SK-N-MC (cell line): ENCODE data around the gene SSBP2.

ENCODE experiments used
- EZH2 ChIP-seq: fragments of 200-600 bp; sonication (generic); IDR thresholded peaks from one replicate; pipeline ENCODE4 v1.6.1; 2017; ENCODE audit warnings: antibody characterized with exemption
- POLR2AphosphoS5 ChIP-seq: IDR thresholded peaks from 2 replicates; pipeline ENCODE4 v1.6.1; 2012; ENCODE audit warnings: mild to moderate bottlenecking, low read depth, low read length, borderline replicate concordance

DNA sequence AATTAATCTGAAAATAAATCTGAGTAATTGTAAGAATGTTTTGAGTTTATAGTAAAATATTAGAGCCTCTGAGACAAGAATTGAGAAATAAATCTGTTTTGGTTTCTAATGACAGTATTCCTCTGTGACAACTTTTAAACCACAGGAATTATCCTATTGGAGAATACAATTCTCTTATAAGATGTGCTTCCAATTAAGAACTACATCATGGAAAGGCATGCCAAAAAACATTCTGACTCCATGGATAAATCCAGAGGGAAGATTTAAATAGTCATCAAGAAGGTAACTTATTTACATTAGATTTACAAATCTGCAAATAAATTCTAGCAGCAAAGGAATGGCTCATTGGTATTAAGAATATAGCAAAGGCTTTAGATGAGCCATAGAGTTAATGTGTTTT, 178.7 kb downstream of the SSBP2 start:
- TF ChIP-seq POLR2AphosphoS5 (no peak), EZH2 (no peak)
